Measurements from ENCODE around the gene C6orf62.
"Not testable (repeated sequence)": the region's sequence is repeated elsewhere in the genome, so short reads cannot be mapped to it uniquely, and the experiment has no call there.

C6orf62 gene

DNA sequence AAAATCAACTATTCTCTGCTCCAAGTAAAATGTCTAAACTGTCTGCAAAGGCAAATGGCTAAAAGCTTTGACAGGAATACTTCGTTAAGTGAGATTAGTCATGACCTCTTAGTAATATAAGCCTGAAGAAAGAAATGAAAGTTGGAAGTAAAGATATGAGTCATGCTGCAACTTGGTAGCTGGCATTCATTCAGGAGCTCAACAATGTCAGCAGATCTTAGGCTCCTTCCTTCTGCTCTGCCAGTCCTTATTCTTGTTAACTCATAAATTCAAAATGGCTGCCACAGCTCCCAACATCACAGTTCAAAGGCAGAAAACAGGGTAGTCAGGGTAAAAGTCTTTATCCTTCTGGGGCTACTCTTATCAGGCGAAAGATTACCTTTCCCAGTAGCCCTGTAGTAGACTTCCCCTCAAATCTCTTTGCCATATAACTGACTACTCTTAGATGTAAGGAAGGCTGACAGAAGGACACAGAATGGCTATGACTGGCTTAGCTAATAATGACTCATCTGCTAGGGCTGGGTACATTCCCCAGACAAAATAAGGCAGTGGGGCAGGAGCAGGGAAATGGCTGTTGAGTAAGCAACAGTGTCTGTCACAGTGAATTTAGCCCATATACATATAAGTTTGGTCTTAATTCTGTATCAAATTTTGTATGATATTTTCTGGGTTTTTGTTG lies 24.4 kb upstream of the C6orf62 start:
- DNase-seq, result peak in 1 of 56 donors; percentile 3

- DNase-seq, result no peak
Observed at GRCh38 chr6:24742216-24742738, 23.3 kb upstream of the C6orf62 start.

DNA sequence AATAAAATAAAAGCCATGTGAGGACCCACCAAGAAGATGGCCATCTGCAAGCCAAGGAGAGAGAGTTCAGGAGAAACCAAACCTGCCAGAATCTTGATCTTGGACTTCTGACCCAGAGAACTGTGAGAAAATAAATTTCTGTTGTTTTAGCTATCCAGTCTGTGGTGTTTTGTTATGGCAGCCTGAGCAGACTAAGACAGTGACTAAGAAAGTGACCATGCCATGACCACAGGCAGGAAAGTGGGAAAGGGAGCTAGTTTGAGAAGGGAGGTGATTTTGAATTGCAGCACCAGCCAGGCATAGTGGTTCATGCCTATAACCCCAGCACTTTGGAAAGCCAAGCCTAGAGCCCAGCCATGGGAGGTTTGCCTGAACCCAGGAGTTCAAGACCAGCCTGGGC lies 21.9 kb upstream of the C6orf62 start:
- no peak for DNase-seq

- no peak for DNase-seq
Observed at GRCh38 chr6:24738741-24739140, 19.8 kb upstream of the C6orf62 start.

- DNase-seq, result not testable (repeated sequence)
Observed at GRCh38 chr6:24734710-24735109, 15.8 kb upstream of the C6orf62 start.

DNA sequence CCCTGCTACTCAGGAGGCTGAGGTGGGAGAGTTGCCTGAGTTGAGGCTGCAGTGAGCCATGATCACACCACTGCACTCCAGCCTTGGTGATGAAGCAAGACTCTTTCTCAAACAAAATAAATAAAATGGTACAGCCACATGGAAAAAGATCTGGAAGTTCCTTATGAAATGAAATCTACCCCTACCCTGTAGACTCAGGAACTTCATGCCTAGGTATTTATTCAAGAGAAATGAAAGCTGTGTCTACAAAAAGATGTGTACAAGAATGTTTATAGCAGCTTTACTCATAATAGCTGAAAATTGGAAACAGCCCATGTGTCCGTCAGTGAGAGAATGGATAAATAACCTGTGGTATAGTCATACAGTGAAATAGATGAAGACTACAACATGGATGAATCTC lies 15.2 kb upstream of the C6orf62 start:
- DNase-seq, result no peak

- not testable (repeated sequence) for DNase-seq
Observed at GRCh38 chr6:24731456-24732134, 12.6 kb upstream of the C6orf62 start.

GRCh38 chr6:24730653-24731052 lies 11.7 kb upstream of the C6orf62 start:
- DNase-seq, result not testable (repeated sequence)

- no peak for DNase-seq
Observed at GRCh38 chr6:24723270-24723669, 4.3 kb upstream of the C6orf62 start.

- peak in 29 of 56 donors; percentile 82 to 96 (median 90) for DNase-seq
Observed at GRCh38 chr6:24721461-24722215, 2.7 kb upstream of the C6orf62 start.

- DNase-seq, result peak; percentile 94 to 100 (median 99)
Observed at GRCh38 chr6:24720604-24721460, 1.9 kb upstream of the C6orf62 start.

DNA sequence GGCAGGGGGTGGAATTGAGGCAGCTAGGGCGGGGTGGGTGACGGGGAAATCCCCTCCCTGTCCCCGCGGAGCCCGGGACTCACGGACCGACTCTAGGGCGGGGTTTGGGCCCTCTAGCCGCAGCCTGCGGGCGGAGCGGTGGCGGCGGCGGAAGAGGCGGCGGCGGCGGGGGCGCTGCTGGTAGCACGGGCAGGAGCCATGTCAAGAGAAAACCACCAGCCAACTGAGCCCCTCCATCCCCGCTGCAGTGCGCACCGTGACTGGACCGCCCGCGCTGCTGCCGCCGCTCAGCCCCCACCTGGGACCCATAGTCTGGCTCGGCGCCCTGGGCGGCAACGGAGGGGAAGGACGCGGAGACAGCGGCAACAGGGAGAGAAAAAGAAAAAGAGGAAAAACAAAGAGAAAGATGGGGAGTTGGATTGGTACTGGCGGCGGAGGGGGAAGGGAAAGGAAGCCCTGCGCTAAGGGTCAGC lies 1.2 kb upstream of the C6orf62 start:
- peak in 25 of 56 donors; percentile 7 to 63 (median 41) for DNase-seq

- DNase-seq, result no peak
Observed at GRCh38 chr6:24718449-24719124, 367 bp downstream of the C6orf62 start.

DNA sequence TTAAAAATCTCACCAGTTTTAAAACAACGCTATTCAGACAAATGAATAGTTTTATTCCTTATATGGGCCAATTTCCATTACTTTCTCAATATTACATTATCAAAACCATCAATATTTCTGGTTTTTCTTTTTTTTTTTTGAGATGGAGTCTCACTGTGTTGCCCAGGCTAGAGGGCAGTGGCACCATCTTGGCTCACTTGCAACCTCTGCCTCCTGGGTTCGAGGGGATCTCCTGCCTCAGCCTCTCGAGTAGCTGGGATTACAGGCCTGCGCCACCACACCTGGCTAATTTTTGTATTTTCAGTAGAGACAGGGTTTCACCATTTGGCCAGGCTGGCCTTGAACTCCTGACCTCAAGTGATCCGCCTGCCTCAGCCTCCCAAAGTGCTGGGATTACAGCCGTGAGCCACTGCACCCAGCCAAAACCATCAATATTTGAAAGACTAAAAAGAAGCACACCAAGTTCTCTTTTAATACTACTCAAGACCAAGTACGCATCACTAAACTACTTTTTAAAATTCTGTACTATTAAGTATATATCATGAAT lies 2.3 kb downstream of the C6orf62 start:
- DNase-seq, result not testable (repeated sequence)

DNA sequence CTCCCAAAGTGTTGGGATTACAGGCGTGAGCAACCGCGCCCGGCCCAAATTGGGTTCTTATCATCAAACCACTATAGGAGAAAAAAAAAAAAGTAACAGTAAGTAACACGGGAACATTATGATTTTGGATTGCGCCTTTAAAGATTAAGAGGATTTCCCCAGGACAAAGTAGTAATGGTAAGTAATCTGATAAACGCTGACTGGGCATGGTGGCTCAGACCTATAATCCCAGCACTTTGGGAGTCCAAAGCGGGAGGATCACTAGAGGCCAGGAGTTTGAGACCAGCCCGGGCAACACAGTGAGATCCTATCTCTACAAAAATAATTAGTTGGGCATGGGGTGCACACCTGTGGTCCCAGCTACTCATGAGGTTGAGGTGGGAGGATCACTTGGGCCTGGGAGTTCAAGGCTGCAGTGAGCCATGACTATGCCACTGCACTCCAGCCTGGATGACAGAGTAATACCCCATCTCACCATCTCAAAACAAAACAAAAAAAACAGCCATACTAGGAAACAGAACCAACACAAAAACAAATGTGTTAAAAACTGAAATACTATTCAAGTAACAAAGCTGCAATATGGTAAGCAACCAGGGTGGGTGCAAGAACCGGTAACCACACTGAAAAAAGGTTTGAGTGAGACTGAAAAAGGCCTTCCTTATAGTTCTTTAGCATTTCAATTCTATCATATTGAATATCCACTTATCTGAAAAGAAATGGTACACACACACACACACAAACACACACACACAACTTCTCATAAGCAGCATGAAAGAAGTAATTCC lies 8.2 kb downstream of the C6orf62 start:
- no peak for DNase-seq

GRCh38 chr6:24709014-24709711 lies 9.8 kb downstream of the C6orf62 start:
- DNase-seq, result no peak

DNA sequence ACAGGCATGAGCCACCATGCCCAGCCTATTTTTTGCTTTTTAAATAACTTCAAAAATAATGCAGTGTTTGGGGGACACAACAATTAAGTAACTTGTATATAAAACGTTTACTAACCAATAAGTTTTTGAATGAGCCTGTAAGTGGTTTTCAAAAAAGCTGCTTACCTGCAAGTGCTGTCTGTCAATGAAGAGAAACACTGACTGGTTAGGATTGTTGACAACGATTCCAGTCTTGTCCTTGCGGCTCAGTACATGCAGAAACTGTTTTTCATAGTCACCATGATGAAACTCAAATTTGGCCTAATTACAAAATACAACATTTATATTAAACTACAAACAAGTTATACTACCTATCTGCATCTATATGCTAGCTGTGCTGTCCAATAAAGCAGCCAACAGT lies 10.3 kb downstream of the C6orf62 start:
- DNase-seq, result no peak

GRCh38 chr6:24704468-24704867 lies 14.5 kb downstream of the C6orf62 start:
- no peak for DNase-seq

All from amygdala (tissue), 56 donors.